GM19438 (cell line): ENCODE data around the gene GLIPR1L2.
"Not testable (repeated sequence)": the region's sequence is repeated elsewhere in the genome, so short reads cannot be mapped to it uniquely, and the experiment has no call there.

ENCODE experiments used
- ATAC-seq: cut with Tn5 transposase; IDR thresholded peaks from one replicate; pipeline ENCODE4 v1.9.1; 2021; ENCODE audit warnings: low read depth; ENCODE audit not compliant: unreplicated experiment

The GLIPR1L2 gene

DNA sequence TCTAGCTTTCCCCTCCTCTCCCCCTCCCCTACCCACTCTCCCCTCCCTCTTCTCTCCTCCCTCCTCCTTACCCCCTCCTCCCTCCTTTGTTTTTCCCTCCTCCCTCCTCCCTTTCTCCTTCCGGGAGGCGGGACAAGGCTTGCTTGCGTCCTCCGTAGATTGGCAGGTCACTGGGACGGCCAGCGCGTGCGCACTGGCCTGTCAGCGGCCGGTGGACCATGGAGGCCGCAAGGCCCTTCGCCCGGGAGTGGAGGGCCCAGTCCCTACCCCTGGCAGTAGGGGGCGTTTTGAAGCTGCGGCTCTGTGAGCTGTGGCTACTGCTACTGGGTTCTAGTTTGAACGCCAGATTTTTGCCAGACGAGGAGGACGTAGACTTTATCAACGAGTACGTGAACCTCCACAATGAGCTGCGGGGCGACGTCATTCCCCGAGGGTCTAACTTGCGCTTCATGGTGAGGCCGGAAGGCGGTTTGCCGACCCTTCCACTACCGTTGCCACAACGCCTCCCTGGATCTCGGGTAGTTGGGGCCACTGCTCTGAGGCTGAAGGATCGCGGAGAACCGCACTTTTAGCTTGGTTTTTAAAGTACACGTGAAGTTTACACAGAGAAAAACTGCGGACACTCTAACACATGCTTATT lies at the start of gene GLIPR1L2:
Gene GLIPR1L2 (plus strand): TSS at position 191 of the 640 bp plus-strand sequence. CDS start 28 bp downstream, at position 219.
- ATAC-seq: peak; percentile 97

DNA sequence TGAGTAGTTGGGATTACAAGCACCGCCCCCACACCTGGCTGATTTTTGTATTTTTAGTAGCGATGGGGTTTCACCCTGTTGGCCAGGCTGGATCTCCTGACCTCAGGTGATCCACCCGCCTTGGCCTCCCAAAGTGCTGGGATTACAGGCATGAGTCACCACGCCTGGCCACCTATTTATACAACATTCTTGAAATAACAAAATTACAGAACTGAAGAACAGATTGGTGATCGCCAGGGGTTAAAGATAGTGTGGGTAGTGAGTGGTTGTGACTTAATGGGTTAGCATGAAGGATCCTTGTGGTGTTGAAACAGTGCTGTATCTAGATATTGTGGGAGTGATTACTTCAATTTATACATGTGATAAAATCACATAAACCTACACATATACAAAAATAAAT lies 49.0 kb upstream of the GLIPR1L2 start:
- no peak for ATAC-seq

DNA sequence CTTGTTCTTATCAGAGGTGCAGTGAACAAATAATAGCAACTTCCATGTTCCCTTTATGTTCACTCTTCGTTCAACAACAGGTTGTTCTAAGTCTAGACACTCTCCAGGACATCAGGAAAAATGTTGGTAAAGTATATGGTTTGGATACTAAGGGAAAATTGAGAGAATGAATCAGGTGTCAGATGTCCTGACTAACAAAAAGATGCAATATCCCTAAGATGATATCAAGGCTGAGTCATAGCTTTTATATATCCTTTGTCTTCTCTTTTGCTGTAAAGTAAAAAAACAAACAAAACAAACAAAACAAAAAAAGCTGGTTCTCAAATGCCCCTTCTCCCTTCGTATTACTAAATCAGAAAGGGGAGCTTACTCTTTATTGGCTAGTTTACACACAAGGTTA lies 45.4 kb upstream of the GLIPR1L2 start:
- ATAC-seq: no peak

DNA sequence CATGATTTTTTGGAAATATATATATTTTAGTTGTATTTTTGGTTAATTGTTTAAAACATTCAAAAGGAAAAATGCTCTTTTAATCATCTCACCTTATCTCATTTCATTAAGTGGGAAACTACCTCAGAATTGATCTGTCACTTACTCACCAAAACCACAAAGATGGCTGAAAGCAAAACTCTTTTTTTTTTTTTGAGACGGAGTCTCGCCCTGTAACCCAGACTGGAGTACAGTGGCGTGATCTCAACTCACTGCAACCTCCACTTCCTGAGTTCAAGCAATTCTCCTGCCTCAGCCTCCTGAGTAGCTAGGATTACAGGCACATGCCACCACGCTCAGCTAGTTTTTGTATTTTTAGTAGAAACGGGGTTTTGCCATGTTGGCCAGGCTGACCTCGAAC lies 44.7 kb upstream of the GLIPR1L2 start:
- ATAC-seq: not testable (repeated sequence)

DNA sequence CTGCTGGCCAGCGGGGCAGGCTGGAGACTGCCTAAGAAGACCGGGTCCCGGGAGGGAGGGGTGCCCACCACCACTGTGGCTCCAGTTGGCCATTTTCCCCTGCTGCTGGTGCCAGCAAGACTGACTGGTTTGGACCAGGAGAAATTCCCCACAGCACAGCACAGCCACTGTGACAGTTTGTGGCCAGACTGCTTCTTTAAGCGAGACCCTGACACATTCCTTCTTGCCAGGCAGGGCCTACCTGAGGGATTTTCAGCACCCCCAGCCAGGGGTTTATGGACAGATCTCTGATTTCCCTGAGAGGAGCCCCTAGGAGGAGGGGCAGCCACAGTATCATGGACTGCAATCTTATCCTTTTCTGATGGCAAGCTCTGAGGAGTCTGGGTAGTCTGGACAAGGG lies 40.9 kb upstream of the GLIPR1L2 start:
- ATAC-seq: no peak

DNA sequence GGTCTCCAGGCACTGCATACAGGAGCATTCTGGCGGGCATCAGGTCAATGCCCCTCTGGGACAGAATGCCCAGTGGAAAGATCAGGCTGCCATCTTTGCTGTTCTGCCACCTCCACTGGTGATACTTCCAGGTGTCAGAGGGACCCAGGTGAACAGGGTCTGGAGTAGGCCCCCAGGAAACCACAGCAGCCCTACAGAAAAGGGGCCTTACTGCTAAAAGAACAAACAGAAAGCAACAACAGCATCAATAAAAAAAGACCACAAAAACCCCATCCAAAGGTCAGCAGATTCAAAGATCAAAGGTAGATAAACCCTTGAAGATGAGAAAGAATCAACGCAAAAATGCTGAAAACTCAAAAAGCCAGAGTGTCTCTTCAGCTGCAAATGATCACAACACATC lies 40.5 kb upstream of the GLIPR1L2 start:
- no peak for ATAC-seq

DNA sequence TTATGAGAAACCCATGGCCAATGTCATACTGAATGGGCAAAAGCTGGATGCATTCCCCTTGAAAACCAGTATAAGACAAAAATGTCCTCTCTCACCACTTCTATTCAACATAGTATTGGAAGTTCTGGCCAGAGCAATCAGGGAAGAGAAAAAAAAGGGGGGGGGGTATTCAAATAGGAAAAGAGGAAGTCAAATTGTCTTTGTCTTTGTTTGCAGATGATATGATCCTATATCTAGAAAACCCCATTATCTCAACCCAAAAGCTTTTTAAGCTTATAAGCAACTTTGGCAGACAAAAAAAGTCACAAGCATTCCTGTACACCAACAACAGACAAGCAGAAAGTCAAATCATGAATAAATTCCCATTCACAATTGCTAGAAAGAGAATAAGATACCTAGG lies 36.9 kb upstream of the GLIPR1L2 start:
- ATAC-seq: no peak

DNA sequence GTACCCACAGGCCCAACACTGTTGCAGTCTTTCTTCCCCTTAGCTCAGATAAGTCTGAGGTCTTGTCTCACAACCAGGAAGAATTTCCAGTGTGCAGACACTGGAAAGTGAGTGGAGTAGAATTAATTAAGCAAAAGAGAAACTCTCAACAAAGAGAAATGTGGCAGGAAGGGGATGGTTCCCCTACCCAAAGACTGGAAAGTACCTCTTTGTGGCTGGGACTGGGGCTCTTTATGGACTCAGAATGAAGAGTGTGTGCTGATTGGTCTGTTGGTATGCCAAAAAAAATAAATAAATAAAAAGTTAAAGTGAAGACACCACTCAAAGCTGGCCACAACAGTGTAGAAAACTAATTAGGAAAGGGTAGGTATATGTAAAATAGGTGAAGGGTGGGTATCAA lies 30.0 kb upstream of the GLIPR1L2 start:
- ATAC-seq: no peak

DNA sequence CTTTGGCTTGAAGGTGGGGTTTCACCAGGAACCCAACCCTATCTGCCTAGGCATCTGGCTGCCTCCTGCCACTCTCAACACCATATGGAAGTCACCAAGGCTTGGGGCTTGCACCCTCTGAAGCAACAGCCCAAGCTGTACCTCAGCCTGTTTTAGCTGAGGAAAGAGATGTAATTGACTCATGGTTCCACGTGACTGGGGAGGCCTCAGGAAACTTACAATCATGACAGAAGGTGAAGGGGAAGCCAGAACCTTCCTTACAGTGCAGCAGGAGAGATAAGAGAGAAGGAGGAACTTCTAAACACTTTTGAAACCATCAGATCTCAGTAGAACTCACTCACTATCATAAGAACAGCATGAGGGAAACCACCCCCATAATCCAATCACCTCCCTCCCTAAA lies 29.5 kb upstream of the GLIPR1L2 start:
- ATAC-seq: no peak

DNA sequence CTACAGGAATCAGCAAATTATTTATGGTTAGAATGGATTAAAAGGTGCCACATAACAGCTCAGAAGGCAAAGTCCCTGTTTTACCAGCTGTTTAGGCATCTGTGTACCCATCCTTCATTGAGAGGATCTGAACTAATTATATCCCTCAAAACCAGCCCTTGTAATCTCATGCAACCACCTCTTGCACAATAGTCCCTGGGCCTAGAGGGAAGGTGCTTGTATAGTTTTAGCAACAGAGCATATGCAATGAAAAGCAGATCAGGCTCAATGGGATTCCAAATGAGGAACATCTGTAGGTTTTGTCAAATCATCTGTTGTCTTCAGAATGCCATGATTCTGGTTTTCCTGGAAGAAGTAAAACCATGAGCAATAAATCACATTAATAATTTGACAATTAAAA lies 26.0 kb upstream of the GLIPR1L2 start:
- no peak for ATAC-seq

DNA sequence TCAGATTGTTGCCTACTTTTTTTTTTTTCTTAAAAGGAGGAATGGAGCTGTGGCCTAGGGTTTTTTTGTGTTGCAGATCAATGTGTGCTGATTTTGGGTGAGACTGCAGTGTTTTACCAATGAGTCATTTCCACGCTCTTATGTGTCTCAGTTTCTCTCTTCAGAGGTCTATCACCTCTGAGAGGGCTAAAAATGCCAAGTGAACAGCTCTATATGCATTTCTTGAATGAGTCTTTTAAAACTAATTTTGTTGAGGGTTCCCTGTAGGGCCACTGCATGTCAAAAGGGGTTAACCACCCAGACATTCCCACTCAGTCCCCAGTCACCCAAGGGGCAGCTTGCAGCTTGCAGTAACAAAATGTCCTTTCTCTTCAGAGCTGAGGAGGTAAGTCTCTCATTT lies 24.3 kb upstream of the GLIPR1L2 start:
- ATAC-seq: no peak

DNA sequence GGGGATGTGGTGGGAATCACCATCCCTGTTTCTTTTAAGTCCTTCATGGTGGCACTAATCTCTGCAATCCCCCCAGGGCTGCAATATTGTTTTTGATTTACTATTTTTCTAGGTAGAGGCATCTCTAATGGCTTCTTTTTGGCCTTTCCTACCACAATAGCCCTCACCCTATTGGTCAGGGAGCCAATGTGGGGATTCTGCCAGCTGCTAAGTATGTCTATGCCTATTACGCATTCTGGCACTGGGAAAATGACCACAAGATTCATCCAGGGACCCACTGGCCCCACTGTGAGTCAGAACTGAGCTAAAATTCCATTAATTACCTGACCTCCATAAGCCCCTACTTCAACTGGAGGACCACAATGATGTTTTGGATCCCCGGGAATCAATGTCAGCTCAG lies 15.9 kb upstream of the GLIPR1L2 start:
- ATAC-seq: no peak

DNA sequence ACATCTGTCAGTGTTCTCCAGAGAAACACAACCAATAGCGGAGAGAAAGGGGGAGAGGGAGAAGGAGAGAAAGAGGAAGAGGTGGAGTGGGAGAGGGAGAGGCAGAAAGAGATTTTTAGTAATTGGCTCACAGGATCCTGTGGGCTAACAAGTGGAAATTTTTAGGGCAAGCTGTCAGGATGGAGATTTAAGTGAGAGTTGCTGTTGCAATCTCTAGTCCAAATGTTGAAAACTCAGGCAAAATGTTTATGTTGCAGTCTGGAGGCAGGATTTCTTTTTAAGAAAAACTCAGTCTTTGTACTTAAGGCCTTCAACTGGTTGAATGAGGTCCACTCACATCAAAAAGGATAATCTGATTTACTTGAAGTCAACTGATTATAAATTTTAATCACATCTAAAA lies 12.5 kb upstream of the GLIPR1L2 start:
- no peak for ATAC-seq

DNA sequence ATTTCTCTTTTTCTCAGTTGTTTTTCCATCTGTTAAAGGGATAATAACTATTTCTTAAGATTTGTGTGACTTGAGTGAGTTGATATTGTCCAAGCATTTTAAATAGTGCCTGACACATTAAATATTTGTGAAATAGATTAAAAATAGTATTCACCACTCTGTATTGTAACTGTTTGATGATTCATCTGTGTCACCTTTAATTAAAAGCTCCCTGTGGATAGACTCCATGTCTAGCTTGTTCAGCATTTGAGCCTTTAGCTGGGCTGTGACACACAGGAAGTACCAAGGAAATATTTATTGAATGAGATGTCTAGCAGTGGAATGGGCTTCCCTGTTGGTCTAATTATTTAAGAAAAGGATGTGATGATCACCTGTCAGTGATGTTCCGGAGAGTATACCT lies 1.8 kb upstream of the GLIPR1L2 start:
- no peak for ATAC-seq

DNA sequence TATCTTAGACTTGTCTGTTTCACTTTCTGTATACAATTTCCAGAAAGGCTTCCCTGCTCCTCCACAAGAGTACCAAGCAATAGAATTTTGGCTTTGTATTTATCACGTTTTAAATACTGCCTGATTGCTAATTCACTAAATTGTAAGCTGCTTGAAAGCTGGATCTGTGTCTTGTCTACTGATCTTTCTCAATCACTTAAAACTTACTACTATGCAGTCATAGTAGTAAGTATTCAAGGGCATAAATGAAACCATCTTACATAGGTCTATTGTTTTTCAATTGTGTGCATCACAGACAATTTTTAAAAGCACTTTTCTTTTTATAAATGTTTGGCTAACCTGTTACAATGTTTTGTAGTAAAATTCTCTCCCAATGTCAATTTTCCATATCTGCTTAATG lies 1.2 kb upstream of the GLIPR1L2 start:
- no peak for ATAC-seq

DNA sequence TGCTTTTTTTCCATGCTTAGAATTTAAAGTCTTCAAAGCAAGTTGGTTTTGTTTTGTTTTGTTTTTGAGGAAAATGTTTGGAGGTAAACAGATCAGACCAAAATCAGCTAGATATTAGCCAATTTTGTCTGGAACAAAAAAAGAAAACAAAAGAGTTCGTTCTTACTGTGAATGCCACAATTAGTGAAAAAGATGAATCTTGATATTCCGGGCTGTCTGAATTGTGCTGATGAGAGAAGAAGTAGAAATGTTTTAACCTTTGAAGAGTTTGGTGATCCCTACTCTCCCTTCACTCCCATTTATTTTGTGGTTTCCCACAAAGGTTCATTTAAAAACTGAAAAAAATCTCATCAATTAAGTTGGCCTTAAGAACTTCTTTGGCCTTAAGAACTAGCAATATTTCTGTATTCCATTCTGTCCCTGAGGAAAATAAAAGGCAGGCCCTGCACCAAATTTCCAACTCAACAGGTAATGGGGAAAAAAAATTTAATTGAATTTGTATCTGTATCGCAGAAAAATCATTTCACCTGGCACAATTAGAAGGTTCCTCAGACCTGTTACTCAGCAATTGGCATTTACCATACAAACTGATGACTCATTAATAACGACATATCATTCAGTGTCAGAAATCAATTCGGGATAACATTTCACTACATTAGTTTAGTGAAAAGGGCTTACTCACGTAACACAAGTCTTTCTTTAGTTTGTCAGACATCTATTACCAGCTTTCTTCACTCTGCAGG lies 562 bp upstream of the GLIPR1L2 start:
- peak; percentile 1 for ATAC-seq

DNA sequence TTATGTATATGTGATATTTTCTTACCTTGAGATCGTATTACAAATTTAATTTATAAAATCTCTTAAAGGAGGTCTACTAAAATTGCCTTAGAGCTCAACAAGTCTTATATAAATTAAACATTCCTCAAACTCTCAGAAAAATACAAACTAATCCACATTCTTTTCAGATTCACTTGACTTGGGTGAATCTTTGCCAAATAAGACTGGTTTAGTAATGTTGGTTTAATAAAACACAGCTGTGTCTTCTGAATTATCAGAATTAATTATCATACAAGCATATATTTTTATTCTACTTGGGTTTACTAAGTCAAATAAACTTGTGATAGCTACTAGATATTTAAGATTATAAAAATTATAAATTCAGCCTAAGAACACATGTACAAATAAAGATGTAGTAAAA lies 13.3 kb downstream of the GLIPR1L2 start:
- ATAC-seq: no peak

DNA sequence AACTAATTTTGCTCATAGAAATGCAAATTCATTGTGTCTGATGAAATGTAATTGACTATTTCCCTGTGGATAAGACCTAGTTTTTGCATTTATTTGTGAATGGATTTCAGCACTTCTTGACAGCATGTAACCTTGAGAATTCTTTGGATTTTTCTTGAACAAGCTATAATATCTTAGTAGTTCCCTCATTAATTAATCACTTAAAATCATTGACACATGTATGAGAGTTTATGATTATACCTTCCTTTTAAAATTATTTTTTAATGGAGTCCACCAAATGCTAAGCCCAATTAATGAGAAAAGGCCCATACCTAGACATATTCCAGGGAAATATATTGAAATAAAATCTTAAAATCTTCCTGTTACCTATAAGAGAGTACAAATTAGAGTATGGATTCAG lies 16.8 kb downstream of the GLIPR1L2 start:
- no peak for ATAC-seq

DNA sequence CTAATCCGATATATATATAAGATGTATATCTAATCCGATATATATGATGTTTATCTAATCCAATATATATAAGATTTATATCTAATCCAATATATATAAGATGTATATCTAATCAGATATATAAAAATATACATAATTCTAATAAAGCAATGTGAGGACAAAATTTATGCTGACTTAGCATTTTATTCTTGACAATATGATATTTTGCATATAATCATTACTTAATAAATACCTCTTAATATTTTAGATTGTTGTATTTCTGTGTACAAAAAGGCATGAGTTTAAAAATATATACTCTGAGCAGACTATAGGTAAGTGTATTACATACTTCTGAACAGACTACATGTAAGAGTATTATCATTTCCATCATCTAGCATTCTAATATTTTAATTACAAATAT lies 18.9 kb downstream of the GLIPR1L2 start:
- ATAC-seq: no peak

DNA sequence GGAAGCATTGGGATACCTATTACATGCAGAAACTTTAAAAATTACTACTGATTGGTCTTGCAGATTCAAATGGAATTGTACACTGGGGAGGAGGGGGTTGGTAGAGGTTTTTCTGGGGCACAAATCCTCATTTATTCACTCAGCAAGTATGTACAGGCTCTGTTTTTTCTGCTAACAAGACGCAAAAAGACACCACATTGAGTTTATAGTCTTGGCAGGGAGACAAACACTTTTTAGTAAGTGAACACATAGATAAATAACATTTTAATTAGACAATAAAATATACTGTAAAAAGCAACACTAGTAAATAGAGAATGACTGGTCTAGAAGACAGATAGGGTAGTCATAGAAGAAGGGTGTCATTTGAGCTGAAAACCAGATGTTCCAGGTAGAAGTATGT lies 23.8 kb downstream of the GLIPR1L2 start:
- no peak for ATAC-seq

DNA sequence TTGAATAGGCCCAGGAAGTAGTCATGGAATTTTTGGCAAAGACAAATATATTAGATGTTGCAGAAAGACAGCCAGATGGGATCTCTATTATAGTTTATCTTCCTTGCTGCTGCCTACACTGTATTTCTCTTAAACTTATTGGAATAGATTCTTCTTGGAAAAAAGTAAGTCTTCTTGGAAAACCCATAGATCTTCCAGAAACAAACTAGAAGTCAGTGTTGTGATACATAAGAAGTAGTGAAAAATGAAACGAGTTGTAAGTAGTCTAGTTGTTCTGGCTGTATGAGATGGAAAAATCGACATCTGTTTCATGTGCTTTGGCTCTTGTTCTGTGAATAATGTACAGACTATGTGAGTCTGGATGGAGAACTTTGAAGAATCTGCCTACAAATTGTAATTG lies 29.0 kb downstream of the GLIPR1L2 start:
- no peak for ATAC-seq

DNA sequence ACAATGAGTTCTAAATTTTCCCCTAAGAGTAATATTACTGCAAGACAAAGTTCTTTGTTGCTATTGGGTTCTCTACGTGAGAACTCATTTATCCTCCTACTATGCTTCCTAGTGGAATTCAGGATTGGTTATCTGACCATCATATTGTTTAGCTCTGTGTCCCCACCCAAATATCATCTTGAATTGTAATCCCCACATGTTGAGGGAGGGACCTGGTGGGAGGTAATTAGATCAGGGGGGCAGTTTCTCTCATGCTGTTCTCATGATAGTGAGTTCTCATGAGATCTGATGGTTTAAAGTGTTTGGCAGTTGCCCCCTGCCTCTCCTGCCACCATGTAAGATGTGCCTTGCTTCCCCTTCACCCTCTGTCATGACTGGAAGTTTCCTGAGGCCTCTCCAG lies 36.6 kb downstream of the GLIPR1L2 start:
- ATAC-seq: no peak
